ENCODE results near the gene CSRNP3.
"Not testable (repeated sequence)": the region's sequence is repeated elsewhere in the genome, so short reads cannot be mapped to it uniquely, and the experiment has no call there.

The CSRNP3 gene

GRCh38 chr2:165636959-165637358, 167.5 kb downstream of the CSRNP3 start:
- DNase-seq, result no peak

GRCh38 chr2:165637396-165637795, 167.9 kb downstream of the CSRNP3 start:
- DNase-seq, result no peak

GRCh38 chr2:165639504-165639903, 170.0 kb downstream of the CSRNP3 start:
- no peak for DNase-seq

- DNase-seq, result no peak
Measured at GRCh38 chr2:165640247-165640929, 170.9 kb downstream of the CSRNP3 start.

- no peak for DNase-seq
Measured at GRCh38 chr2:165645930-165646831, 176.7 kb downstream of the CSRNP3 start.

GRCh38 chr2:165647409-165647808, 177.9 kb downstream of the CSRNP3 start:
- no peak for DNase-seq

GRCh38 chr2:165648801-165649200, 179.3 kb downstream of the CSRNP3 start:
- DNase-seq, result no peak

- no peak for DNase-seq
Measured at GRCh38 chr2:165651233-165651632, 181.7 kb downstream of the CSRNP3 start.

GRCh38 chr2:165655661-165656060, 186.2 kb downstream of the CSRNP3 start:
- no peak for DNase-seq

- no peak for DNase-seq
Measured at GRCh38 chr2:165660361-165660760, 190.9 kb downstream of the CSRNP3 start.

GRCh38 chr2:165662720-165663119, 193.2 kb downstream of the CSRNP3 start:
- no peak for DNase-seq

GRCh38 chr2:165665614-165666013, 196.1 kb downstream of the CSRNP3 start:
- DNase-seq, result no peak

GRCh38 chr2:165666073-165666472, 196.6 kb downstream of the CSRNP3 start:
- DNase-seq, result not testable (repeated sequence)

GRCh38 chr2:165666605-165667004, 197.1 kb downstream of the CSRNP3 start:
- no peak for DNase-seq

- no peak for DNase-seq
Measured at GRCh38 chr2:165667375-165667774, 197.9 kb downstream of the CSRNP3 start.

- DNase-seq, result no peak
Measured at GRCh38 chr2:165674780-165675179, 205.3 kb downstream of the CSRNP3 start.

- DNase-seq, result no peak
Measured at GRCh38 chr2:165675551-165675968, 206.1 kb downstream of the CSRNP3 start.

- DNase-seq, result no peak
Measured at GRCh38 chr2:165678882-165679281, 209.4 kb downstream of the CSRNP3 start.

- DNase-seq, result no peak
Measured at GRCh38 chr2:165679621-165680020, 210.1 kb downstream of the CSRNP3 start.

GRCh38 chr2:165681841-165682240, 212.3 kb downstream of the CSRNP3 start:
- no peak for DNase-seq

- no peak for DNase-seq
Measured at GRCh38 chr2:165682546-165682945, 213.0 kb downstream of the CSRNP3 start.

- DNase-seq, result no peak
Measured at GRCh38 chr2:165686800-165687199, 217.3 kb downstream of the CSRNP3 start.

- no peak for DNase-seq
Measured at GRCh38 chr2:165687426-165688002, 218.0 kb downstream of the CSRNP3 start.

- no peak for DNase-seq
Measured at GRCh38 chr2:165691615-165692014, 222.1 kb downstream of the CSRNP3 start.
